ENCODE results near the gene DGLUCY.
"Not testable (repeated sequence)": the region's sequence is repeated elsewhere in the genome, so short reads cannot be mapped to it uniquely, and the experiment has no call there.

Gene DGLUCY

DNA sequence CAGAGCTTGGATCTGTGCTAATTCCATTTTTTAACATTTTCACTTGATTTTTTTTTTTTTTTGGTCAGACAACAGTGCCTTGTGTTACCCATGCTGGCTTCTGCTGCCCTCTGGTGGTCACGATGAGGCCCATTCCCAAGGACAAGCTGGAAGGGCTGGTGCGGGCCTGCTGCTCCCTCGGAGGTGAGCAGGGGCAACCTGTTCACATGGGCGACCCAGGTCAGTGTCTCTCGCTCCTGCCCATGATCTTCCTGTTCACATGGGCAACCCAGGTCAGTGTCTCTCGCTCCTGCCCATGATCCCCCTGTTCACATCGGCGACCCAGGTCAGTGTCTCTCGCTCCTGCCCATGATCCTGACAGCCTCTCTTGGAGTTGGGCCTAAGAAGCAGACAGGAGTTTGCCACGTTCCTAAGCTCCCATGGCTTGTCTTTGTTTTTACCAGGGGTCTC, 59.4 kb downstream of the DGLUCY start:
- no peak for FAIRE-seq

DNA sequence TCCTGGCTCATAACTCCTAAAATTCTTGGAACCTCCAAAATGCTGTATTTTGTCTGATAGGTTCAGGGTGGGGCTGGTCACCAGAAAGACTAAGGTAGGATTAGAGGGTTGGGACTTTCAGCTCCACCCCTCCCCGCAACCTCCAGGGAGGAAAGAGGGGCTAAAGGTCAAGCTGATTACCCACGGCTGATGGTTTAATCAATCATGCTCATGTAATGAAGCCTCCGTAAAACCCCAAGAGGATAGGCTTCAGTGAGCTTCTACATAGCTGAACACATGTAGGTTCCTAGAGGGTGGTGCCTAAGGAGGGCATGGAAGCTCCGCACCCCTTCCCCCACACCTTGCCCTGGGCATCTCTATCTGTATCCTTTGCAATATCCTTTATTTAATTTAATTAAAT, 60.0 kb downstream of the DGLUCY start:
- FAIRE-seq, result no peak

DNA sequence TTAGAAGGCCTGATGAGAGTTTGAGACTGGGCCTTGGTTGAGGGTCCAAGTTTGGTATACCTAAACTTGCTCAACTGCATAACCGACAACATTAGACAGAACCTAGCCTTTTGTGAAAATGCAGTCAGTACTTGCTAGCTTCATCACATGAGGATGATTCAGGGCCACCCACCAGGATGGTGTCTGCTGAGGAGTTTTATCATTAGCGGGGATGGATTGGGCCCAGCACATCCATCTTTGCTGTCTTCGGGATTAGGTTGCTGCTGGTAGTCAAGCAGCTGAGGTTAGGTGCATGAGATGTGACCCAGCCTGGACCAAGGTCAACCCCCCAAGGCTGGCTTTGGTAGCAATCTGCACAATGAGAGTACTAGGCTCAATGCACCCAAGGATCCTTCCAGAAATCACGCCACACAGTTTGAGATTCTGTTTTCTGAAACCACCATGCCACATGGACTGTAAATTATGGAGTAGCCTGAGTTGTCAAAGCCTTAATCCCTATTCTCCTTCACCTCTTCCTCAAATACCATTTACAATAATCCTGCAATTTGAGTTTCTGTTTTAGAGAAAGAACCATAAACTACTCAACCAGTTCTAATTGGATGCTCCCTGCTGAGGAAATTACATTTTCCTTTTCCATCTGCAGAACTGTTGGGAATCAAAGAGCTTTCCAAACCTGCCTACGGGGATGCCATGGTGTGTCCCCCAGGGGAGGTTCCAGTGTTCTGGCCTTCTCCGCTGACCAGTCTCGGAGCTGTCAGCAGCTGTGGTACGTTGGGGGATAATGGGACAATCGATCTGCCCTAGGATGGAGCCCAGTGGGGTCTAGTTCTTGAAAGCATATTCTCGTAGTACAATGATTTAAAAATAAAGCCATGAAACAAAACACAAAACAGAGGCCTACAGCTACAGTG, 61.7 kb downstream of the DGLUCY start:
- no peak for FAIRE-seq

DNA sequence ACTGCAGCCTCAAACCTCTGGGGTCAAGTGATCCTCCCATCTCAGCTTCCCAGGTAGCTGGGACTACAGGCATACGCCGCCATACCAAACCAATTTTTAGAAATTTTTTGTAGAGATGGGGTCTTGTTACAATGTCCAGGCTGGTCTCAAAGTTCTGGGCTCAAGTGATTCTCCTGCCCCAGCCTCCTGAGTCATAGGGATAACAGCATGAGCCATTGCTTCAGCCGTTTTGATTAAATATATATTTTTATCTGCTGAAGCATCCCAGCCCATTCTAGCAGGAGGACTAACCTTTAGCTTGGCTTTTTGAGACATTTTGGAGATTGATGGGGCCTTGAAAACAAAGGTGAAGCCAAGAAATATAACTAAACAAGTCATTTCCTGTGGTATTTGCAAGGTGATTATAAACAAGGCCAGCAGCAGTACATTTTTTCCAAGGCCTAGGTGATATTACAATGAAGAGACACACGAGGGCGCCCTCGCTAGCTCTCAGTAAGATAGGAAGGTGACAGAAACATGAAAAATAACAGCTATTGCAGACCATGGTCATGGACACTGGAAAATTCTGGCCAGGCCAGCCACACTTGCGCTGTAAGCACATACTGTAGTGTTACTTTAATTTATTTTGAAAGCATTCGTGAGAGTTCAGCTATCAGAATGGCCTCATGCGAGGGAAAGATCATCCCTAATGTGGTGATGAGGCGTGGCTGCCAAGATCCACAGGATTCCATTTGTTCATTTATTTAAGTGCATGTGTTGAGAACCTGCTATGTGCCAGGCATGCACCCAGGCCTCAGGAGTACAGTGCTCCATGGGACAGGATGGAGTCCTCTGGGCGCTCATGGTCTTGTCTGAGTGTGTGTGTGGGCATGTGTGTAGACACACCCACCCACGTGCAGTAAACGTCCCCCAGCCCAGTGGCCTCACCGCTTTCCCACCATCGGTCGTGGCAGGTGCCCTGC, 63.5 kb downstream of the DGLUCY start:
- no peak for FAIRE-seq

DNA sequence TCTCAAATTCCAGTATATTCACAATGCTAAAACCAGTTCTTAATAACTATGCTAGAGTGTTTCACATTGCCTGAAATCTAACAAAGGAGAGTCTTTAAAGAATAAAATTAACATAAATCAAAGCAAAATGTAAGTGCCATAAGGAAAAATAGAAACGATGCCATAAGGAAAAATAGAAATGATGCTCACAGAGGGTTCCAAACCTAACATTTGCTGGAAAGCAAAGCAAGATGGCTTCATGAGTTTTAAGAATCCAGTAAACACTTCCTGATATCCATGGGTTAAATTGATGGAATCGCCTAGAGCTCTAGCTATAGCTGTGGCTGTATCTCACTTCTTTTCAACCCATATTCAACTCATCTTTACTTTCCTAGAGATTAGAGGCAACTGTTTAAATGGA, 66.7 kb downstream of the DGLUCY start:
- no peak for FAIRE-seq

DNA sequence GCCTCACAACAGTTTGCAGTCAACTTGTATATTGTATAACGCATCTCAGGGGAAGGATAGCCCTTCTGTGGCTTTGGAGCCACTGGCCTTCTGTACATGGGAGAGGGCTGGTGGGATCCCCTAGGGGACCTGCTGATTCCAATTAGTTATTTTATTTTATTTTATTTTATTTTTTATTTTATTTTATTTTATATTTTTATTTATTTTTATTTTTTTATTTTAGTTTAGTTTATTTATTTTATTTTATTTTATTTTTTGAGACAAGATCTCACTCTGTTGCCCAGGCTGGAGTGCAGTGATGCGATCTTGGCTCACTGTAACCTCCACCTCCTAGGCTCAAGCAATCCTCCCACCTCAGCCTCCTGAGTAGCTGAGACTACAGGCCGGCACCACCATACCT, 68.9 kb downstream of the DGLUCY start:
- not testable (repeated sequence) for FAIRE-seq

DNA sequence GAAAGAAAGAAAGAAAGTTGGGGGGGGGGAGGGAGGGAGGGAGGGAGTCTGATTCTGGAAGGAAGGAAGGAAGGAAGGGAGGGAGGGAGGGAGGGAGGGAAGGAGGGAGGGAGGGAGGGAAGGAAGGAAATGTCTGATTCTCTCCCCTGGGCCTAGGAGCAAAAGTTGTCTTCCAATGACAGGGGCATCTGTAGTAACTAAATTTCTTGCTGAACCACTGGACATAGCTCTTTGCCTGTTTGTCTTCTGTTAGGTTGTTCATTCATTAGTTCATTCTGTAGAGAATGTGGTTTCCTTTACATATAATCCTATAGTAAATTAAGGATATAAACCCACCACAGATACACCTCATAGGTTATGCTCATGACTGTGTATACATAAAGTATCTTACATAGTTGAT, 70.7 kb downstream of the DGLUCY start:
- FAIRE-seq, result no peak

DNA sequence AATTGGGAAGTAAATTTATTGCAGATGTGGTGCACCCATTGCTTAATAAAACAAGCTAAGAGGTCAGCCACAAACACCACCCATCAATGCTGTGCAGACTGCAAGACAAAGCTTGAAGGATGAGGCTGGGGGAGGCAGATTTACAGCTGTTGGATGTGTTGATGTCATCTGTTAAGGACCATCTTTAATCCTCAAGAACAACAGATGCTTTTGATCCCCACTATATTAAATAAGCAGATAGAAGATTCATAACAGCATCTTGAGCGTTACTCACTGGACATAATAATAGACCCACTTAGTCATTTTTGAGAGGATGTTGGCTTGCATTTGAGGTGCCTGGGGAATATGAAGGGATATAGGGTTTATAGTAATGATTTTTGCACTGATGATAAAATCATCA, 71.8 kb downstream of the DGLUCY start:
- FAIRE-seq, result no peak

DNA sequence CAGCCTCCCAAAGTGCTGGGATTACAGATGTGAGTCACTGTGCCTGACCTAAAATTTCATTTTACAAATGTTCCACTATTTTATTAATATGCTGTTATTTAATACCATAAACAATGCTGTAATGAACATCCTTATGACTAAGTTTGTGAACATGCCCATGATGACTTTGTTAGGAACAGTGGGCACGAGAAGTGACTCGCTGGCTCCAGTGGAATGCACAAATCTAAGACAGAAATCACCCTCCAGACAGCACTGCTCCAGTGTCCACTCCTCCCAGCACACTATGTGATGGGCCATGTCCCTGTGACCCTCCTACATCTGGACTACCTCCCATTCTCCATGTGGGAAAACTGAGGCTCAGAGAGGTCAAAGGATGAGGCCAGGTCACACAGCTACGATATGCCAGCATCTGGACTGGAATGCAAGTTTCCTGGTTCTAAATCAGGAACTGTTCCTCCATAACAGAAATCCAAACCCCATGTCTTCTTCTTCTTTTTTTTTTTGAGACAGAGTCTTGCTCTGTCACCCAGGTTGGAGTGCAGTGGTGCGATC, 72.7 kb downstream of the DGLUCY start:
- no peak for FAIRE-seq

DNA sequence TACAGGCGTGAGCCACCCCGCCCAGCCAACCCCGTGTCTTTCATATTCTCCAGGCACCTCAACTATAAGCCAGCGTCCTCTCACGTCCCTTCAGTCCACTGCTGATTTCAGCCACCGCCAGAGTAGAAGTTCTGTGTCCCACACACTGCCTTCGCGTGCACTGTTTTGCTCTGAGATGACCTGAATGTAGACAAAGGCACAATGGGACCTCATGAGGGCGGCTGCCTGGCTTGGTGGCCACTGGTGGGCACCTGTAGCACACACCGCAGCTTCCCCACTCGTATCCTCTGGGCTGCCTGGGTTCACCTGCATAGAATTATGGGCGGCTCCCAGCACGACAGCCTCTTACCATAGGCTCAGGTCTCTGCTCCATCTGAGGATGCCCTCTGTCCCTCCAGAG, 73.4 kb downstream of the DGLUCY start:
- FAIRE-seq, result no peak

DNA sequence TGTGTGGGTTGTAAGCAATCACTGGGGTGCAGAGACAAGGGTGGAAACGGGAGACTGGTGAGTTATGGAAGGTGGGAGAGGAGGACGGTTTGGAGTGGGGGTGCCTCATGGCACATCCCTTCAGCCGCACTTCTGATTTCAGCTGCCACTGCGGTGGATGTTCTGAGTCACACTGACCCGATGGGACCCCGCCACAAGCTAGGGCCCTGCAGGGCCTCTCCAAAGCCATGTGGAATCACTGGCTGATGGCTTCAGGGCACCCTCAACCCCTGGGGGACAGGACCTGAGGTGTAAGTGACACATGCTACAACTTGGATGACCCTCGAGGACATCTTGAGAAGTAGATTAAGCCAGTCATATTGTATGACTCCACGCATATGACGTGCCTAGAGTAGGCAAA, 77.0 kb downstream of the DGLUCY start:
- no peak for FAIRE-seq

DNA sequence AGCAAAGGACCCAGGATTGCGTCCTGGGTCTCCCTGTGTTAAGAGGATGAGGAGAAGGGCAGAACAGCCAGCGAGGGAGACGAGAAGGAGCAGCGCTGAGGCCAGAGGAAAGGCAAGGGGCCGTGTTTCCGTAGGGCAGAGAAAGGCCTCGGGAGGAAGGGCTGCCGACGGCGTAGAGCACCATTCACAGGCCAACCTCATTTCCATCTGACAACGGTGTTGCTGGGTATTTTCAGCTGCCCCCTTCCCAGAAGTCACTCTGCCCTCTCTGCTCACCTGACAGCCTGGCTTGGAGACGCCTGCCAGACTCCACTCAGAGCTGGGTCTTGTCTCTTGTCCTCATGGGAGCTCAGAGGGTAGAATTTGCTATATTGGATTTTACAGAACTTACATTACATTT, 79.2 kb downstream of the DGLUCY start:
- FAIRE-seq, result no peak

DNA sequence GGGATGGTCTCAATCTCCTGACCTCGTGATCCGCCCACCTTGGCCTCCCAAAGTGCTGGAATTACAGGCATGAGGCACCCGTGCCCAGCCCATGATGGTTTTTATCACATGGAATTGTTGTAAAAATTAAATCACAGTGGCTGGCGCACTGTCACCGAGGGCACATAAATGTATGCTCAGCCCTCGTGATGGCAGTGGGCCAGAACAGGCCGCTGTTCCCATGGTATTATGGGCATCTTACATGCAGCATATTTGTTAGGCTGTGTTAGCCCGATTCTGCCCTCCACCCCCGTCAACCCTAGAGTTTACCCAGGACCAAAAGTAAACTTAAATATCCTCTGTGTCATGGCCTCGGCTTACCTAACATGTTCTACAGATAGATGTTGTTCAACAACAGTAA, 82.0 kb downstream of the DGLUCY start:
- FAIRE-seq, result no peak

DNA sequence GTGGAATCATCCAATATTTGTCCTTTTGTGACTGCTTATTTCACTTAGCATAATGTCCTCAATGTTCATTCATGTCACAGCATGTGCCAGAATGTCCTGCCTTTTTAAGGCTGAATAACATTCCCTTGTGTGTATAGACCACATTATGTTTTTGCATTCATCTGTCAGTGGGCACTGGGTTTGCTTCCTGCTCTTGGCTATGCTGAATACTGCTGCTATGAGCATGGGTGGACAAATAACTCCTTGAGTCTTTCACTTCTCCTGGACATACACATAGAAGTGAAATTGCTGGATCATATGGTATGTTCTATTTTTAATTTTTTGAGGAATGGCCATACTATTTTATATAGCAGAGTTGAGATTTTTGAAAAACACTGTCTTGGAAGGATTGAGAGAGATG, 83.8 kb downstream of the DGLUCY start:
- FAIRE-seq, result no peak

DNA sequence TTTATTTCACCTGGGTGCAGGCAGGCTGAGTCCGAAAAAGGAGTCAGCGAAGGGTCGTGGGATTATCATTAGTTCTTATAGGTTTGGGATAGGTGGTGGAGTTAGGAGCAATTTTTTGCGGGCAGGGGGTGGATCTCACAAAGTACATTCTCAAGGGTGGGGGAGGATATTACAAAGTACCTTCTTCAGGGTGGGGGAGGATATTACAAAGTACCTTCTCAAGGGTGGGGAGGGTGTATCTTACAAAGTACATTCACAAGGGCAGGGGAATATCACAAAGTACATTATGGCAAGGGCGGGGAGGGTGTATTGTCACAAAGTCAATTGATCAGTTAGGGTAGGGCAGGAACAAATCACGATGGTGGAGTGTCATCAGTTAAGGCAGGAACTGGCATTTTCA, 86.9 kb downstream of the DGLUCY start:
- FAIRE-seq, result not testable (repeated sequence)

DNA sequence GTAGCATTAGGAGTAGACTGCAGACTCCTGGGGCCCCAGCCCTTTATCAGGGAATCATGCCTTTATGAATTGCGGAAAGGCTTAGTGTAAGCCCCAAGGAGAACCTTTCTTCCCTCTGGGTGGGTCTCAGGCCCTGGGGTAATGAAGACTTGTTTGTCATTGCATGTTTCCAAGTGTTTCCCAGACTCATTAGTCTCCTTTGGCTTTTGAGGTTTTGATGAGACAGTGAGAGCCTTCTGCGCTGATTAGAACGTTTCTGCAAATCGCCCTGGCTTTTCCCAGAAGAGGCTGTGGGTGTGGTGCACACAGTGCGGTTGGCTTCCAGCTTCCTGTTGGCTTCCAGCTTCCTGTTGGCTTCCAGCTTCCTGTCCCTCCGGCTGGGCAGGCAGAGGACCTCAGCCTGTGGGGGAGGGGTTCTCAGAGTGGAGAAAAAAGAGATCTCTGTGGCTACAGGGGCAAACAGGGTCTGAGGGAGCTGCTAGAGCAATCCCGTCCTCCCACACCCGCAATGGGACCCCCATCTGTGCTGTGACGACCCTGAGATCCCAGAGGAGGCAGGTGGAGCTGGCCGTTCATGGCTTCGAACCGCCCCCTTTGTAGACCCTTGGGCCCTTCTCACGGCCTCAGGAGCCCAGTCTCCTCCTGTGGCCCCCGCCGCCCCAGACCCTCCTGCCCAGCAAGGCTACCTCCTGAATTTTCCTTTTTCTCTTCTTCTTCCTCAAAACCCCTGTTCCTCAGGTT, 88.5 kb downstream of the DGLUCY start:
- no peak for FAIRE-seq

DNA sequence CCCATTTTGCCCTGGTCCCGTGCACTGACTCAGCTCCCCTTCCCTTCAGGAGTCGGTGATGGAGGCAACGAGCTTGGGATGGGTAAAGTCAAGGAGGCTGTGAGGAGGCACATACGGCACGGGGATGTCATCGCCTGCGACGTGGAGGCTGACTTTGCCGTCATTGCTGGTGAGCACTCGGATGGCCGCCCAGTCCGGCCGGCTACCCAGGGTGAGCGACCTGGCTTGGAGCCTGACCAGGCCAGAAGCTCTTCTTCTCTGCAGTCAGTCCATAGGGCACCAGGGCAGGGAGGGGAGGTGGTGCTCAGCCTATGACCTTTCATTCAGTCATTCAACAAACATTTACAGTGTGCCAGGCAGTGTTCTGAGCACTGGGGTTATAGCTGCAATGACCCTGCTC, 90.8 kb downstream of the DGLUCY start:
- no peak for FAIRE-seq

DNA sequence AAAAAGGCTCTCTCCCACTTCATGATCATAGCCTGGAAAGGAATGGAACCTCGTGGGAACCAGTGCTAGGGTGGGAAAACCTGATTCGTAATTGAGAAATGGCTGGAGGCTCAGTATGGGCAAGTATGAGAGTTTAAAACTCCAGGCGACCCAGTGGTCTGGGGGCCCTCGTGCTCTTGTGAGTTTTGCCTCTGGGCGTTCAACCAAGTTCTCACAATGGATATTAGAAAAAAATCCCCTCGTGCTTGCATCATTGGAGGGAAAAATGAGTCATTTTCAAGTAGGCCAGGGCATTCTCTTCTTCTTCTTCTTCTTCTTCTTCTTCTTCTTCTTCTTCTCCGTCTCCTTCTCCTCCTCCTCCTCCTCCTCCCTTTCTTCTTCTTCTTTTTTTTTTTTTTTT, 91.6 kb downstream of the DGLUCY start:
- FAIRE-seq, result no peak

DNA sequence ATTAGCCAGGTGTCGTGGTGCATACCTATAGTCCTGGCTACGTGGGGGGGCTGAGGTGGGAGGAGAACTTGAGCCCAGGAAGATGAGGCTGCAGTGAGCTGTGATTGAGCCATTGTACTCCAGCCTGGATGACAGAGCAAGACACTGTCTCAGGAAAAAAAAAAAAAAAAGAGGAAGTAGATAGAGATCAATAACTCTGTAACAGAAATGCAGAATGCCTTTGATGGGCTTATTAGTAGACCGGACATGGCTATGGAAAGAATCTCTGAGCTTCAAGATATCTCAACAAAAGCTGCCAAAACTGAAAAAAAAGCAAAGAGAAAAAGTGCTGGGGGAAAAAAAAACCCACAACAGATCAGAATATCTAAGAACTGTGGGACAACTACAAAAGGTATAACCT, 93.1 kb downstream of the DGLUCY start:
- no peak for FAIRE-seq

DNA sequence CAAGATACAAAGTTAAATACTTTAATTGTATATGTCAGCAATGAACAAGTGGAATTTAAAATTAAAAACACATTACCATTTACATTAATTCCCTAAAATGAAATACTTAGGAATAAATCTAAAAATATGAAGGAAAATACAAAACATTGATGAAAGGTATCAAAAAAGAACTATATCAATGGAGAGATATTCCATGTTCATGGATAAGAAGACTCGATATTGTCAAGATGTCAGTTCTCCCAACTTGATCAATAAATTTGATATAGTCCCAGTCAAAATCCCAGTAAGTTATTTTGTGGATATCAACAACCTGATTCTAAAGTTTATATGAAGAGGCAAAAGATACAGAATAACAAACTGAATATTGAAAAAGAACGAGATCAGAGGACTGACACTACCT, 97.1 kb downstream of the DGLUCY start:
- no peak for FAIRE-seq

DNA sequence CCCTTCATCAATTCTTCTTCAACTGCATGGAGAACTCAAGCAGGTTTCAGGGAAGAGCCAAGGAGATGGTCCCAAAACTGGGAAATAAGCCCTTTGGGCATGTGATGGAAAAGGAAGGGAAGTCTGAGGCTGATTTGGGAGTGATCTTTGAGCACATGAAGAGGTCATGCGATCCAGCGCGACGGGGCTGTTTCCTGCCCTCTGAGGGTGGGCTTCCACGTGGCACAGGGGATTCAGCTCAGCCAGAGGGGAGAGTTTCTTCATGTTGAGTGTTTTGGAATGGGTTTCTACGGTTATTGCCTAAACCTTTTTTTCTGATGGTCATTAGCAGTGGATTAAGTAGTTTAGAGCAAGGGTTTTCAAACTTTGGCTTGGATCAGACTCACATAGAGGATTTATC, 100.4 kb downstream of the DGLUCY start:
- FAIRE-seq, result no peak

DNA sequence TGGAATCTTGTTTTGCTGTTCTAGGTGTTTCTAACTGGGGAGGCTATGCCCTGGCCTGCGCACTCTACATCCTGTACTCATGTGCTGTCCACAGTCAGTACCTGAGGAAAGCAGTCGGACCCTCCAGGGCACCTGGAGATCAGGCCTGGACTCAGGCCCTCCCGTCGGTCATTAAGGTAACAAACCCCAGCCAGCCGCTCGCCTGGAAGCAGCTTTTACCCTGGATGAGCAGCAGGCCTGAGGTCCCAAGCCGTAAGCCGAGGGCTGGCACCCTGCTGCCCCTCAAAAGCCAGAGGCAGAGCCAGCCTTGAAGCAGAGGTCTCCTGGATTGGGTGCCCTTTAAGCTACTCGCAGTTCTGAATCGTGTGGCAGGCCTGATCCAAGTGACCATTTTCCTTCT, 101.5 kb downstream of the DGLUCY start:
- no peak for FAIRE-seq
